GM21515 (cell line): ENCODE results near the gene ATP12A.
A peak's percentile ranks its signal among the peaks of the same experiment; 100 is the strongest.

Source experiments
- ATAC-seq: cut with Tn5 transposase; IDR thresholded peaks from one replicate; pipeline ENCODE4 v1.9.1; 2021; ENCODE audit not compliant: unreplicated experiment

ATP12A gene

GRCh38 chr13:24662195-24663088 lies 17.8 kb upstream of the ATP12A start:
- ATAC-seq: no peak

DNA sequence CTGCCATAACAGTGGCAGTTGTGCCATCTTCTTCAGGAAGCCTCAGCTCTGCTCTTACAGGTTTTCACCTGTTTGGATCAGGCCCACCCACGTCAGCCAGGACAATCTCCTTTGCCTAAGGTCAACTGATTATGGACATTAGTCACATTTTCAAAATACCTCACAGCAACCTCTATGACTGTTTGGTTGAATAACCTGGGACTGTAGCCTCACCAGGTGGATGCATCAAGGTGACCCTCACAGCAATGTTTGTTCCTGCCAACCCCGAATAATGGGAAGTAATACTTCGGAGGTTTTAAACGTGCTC lies 17.2 kb upstream of the ATP12A start:
- no peak for ATAC-seq

- ATAC-seq: no peak
These were observed 16.6 kb upstream of the ATP12A start for GRCh38 chr13:24663586-24663985.

- ATAC-seq: no peak
These were observed 15.3 kb upstream of the ATP12A start for GRCh38 chr13:24664726-24665409.

- no peak for ATAC-seq
These were observed 11.7 kb upstream of the ATP12A start for GRCh38 chr13:24668511-24668910.

GRCh38 chr13:24668955-24669582 lies 11.1 kb upstream of the ATP12A start:
- no peak for ATAC-seq

- ATAC-seq: no peak
These were observed 10.0 kb upstream of the ATP12A start for GRCh38 chr13:24670174-24670573.

- no peak for ATAC-seq
These were observed 9.2 kb upstream of the ATP12A start for GRCh38 chr13:24670961-24671381.

- no peak for ATAC-seq
These were observed 8.7 kb upstream of the ATP12A start for GRCh38 chr13:24671386-24672113.

GRCh38 chr13:24672141-24673132 lies 7.8 kb upstream of the ATP12A start:
- ATAC-seq: no peak

DNA sequence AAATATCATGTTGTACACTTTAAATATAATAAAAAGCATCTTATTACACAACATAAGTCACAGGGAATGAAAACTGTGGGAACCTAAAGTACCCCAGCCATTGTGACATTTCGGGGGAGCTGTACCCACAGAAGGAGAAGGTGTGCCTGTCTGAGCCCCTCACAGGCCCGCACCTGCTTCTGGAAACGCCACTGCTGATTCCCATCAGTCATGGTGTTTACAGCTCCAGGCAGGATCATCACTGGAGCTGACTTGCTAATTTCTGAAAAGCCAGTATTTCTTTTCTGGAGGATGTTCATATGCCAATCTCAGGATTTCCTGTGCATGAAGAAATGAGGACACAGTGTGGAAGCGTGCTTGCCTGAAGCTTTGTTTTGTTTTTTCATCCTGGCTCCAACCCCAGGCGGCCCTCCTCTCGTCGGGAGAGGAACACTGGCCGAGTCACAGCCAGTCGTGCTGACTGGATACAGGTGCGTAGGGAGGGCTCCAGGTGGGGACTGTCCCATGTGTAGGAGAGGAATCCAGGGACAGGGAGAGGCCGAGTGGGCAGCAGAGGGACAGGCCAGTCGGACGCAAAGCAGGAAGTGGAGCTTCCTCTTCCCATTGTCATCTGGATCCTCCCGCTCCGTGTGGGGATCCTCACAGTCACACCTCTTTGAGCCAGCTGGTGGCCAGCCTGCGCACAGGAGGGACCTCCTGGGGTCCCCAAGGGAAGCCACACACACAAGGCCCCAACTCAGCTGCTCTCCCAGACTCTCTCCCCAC lies 4.2 kb upstream of the ATP12A start:
- ATAC-seq: no peak

DNA sequence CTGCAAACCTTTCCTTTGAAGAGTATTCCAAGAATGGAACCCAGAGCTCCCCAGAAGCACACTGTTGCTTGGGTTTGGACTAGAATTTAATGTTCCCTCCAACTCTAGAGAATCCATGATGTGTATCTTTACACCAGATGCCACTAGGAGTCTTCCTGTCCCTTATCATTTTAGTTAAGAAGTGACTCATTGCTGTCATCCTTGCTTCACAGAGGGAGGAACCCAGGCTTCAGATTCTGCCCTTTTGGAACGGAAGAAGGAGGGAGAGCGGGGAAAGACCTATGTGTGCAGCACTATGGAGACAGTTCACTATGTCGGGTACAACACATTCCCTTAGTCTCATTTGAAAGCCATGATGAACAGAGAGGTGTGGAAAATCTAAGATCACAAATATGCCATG lies 2.1 kb upstream of the ATP12A start:
- ATAC-seq: no peak

GRCh38 chr13:24679686-24680085 lies 522 bp upstream of the ATP12A start:
- ATAC-seq: no peak

- ATAC-seq: no peak
These were observed 855 bp downstream of the ATP12A start for GRCh38 chr13:24680921-24681604.

- ATAC-seq: no peak
These were observed 1.7 kb downstream of the ATP12A start for GRCh38 chr13:24681930-24682329.

- ATAC-seq: no peak
These were observed 2.1 kb downstream of the ATP12A start for GRCh38 chr13:24682353-24682752.

DNA sequence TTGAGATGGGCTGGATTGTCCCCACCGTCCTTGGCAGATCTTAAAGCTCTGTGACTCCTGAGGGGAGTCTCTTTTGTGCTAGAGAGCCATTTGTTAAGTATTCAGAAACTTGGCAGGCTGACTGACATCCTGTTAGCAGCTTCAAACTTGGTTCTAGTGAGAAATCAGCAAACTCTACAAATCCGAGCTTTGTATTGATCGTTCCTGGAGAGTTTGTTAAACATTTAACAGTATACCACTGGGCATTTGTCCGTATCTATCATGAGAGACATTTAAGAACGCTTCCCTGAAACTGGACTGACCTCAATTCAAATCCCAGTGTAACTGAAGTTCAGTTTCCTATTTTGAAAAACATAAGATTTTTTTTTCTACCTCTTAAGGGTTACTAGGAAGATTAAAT lies 3.1 kb downstream of the ATP12A start:
- no peak for ATAC-seq

GRCh38 chr13:24683838-24684599 lies 3.8 kb downstream of the ATP12A start:
- ATAC-seq: peak; percentile 57
